Panc1 (cell line): ENCODE data around the gene RRAS.

ENCODE experiments used
- TCF7L2 ChIP-seq: IDR thresholded peaks from 2 replicates; pipeline ENCODE4 v1.6.1; 2011; ENCODE audit warnings: mild to moderate bottlenecking, low read depth, low read length, inconsistent platforms
- TF ChIP-seq, protein P1 (sequence below): fragments of 450-650 bp; IDR thresholded peaks from 2 replicates; pipeline ENCODE4 v1.5.1; 2017; ENCODE audit warnings: mild to moderate bottlenecking
- TF ChIP-seq, protein P2 (sequence below), 2 experiments: IDR thresholded peaks; 2 replicates each; pipeline ENCODE4 v1.6.1; 2011 to 2012; ENCODE audit warnings: low read depth in 2 of 2, control low read depth in 1 of 2, low read length in 1 of 2, mild to moderate bottlenecking in 1 of 2, moderate library complexity in 1 of 2; ENCODE audit not compliant: insufficient read depth in 1 of 2

DNA sequence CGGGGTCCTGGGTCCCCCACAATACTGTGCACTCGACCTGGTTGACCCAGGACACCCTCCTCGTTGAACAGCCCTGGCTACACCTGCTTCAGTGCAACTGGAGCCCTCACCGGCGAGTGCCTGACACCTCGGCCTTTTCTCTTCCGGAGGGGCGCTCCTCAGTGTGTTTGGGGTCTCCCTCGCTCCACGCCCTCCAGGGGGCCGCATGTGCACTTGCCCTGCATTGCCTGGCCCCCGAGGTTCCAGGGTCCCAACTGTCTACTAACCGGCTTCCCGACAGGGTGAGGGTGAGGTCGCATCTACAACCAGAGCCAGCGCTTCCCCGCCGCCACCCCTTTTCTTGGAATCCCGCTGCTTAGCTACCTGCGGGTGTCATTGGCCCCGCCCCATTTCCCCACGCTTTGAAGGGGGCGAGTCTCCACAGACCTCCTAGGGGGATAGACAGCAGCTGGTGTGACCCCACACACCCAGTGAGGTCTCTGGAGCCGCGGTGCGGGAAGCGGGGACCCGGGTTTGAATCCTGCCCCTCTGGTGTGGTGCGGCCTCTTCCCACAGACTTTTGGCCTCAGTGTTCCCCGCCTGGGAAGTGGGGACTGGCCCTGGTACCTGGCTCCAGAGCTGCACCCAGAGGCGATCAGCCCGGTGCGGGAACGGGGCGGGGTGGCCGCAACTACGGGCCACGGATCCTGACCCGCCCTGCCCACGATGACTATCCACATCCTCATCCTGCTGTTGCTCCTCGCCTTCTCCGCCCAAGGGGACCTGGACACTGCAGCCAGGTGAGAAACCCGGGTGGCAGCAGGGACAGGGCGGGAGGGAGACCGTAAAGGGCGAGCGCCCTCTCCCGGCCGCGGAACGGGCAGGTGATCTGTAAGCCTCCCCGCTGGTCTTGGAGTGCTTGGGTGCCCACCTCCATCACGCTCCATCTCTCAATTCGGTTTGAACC is 49.5 kb upstream of the RRAS start, which contains the start of gene ADM5:
- TF ChIP-seq, protein P1, sequence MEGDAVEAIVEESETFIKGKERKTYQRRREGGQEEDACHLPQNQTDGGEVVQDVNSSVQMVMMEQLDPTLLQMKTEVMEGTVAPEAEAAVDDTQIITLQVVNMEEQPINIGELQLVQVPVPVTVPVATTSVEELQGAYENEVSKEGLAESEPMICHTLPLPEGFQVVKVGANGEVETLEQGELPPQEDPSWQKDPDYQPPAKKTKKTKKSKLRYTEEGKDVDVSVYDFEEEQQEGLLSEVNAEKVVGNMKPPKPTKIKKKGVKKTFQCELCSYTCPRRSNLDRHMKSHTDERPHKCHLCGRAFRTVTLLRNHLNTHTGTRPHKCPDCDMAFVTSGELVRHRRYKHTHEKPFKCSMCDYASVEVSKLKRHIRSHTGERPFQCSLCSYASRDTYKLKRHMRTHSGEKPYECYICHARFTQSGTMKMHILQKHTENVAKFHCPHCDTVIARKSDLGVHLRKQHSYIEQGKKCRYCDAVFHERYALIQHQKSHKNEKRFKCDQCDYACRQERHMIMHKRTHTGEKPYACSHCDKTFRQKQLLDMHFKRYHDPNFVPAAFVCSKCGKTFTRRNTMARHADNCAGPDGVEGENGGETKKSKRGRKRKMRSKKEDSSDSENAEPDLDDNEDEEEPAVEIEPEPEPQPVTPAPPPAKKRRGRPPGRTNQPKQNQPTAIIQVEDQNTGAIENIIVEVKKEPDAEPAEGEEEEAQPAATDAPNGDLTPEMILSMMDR: no peak
- no peak for TF ChIP-seq TCF7L2
- TF ChIP-seq, protein P2, sequence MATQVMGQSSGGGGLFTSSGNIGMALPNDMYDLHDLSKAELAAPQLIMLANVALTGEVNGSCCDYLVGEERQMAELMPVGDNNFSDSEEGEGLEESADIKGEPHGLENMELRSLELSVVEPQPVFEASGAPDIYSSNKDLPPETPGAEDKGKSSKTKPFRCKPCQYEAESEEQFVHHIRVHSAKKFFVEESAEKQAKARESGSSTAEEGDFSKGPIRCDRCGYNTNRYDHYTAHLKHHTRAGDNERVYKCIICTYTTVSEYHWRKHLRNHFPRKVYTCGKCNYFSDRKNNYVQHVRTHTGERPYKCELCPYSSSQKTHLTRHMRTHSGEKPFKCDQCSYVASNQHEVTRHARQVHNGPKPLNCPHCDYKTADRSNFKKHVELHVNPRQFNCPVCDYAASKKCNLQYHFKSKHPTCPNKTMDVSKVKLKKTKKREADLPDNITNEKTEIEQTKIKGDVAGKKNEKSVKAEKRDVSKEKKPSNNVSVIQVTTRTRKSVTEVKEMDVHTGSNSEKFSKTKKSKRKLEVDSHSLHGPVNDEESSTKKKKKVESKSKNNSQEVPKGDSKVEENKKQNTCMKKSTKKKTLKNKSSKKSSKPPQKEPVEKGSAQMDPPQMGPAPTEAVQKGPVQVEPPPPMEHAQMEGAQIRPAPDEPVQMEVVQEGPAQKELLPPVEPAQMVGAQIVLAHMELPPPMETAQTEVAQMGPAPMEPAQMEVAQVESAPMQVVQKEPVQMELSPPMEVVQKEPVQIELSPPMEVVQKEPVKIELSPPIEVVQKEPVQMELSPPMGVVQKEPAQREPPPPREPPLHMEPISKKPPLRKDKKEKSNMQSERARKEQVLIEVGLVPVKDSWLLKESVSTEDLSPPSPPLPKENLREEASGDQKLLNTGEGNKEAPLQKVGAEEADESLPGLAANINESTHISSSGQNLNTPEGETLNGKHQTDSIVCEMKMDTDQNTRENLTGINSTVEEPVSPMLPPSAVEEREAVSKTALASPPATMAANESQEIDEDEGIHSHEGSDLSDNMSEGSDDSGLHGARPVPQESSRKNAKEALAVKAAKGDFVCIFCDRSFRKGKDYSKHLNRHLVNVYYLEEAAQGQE (IDR thresholded peaks at IDR 0.05; ENCODE audit: insufficient read depth in 1 of 2, low read depth in 2 of 2, low read length in 1 of 2): no peak
